Stimulated activated CD4-positive, alpha-beta T cell treated with anti-CD3 and anti-CD28 coated beads, Interleukin-12 subunit alpha, Interleukin-12 subunit beta, amount 100 ng/mL, for 48 hours (primary cell): ENCODE results near the gene MYLK.

ENCODE experiments used
- DNase-seq, 3 donors: peaks; one replicate each; pipeline ENCODE4 v3.0.0-alpha.2; 2020; ENCODE audit warnings: low read depth in 2 of 3, low spot score in 1 of 3

The MYLK gene

GRCh38 chr3:123776071-123776782 lies 107.9 kb downstream of the MYLK start:
- DNase-seq: no peak

GRCh38 chr3:123774474-123774873 lies 109.7 kb downstream of the MYLK start:
- DNase-seq: no peak

GRCh38 chr3:123773681-123774431 lies 110.3 kb downstream of the MYLK start:
- no peak for DNase-seq

- no peak for DNase-seq
Observed at GRCh38 chr3:123769356-123769743, 114.8 kb downstream of the MYLK start.

- no peak for DNase-seq
Observed at GRCh38 chr3:123768480-123769355, 115.4 kb downstream of the MYLK start.

- no peak for DNase-seq
Observed at GRCh38 chr3:123767564-123768292, 116.4 kb downstream of the MYLK start.

- DNase-seq: no peak
Observed at GRCh38 chr3:123767009-123767372, 117.1 kb downstream of the MYLK start.

- no peak for DNase-seq
Observed at GRCh38 chr3:123766193-123767008, 117.7 kb downstream of the MYLK start.

- DNase-seq: no peak
Observed at GRCh38 chr3:123765475-123766128, 118.5 kb downstream of the MYLK start.

GRCh38 chr3:123764647-123765046 lies 119.5 kb downstream of the MYLK start:
- DNase-seq: no peak

- DNase-seq: no peak
Observed at GRCh38 chr3:123762805-123763204, 121.3 kb downstream of the MYLK start.

GRCh38 chr3:123760817-123761216 lies 123.3 kb downstream of the MYLK start:
- no peak for DNase-seq

- DNase-seq: no peak
Observed at GRCh38 chr3:123759871-123760270, 124.3 kb downstream of the MYLK start.

GRCh38 chr3:123759311-123759710 lies 124.8 kb downstream of the MYLK start:
- no peak for DNase-seq

- DNase-seq: no peak
Observed at GRCh38 chr3:123758081-123758564, 126.0 kb downstream of the MYLK start.

GRCh38 chr3:123757281-123757940 lies 126.7 kb downstream of the MYLK start:
- no peak for DNase-seq

- no peak for DNase-seq
Observed at GRCh38 chr3:123755501-123755900, 128.6 kb downstream of the MYLK start.

- no peak for DNase-seq
Observed at GRCh38 chr3:123755085-123755484, 129.0 kb downstream of the MYLK start.

GRCh38 chr3:123753286-123753685 lies 130.8 kb downstream of the MYLK start:
- DNase-seq: no peak
